Measurements from ENCODE around the gene DYNLT4.
"Not testable (repeated sequence)": the region's sequence is repeated elsewhere in the genome, so short reads cannot be mapped to it uniquely, and the experiment has no call there.

Gene DYNLT4

GRCh38 chr1:44788120-44788860 lies 18.9 kb downstream of the DYNLT4 start, which contains the start of gene BEST4:
BEST4 (minus strand) TSS chr1:44788170; CDS start chr1:44787705, 465 bp downstream.
- no peak for DNase-seq

GRCh38 chr1:44787506-44787905 lies 19.6 kb downstream of the DYNLT4 start:
- no peak for DNase-seq

- DNase-seq: no peak
These were observed 20.2 kb downstream of the DYNLT4 start for GRCh38 chr1:44786841-44787426.

GRCh38 chr1:44786138-44786840 lies 20.9 kb downstream of the DYNLT4 start:
- DNase-seq: peak in 9 of 14 donors; percentile 12 to 55 (median 26)

DNA sequence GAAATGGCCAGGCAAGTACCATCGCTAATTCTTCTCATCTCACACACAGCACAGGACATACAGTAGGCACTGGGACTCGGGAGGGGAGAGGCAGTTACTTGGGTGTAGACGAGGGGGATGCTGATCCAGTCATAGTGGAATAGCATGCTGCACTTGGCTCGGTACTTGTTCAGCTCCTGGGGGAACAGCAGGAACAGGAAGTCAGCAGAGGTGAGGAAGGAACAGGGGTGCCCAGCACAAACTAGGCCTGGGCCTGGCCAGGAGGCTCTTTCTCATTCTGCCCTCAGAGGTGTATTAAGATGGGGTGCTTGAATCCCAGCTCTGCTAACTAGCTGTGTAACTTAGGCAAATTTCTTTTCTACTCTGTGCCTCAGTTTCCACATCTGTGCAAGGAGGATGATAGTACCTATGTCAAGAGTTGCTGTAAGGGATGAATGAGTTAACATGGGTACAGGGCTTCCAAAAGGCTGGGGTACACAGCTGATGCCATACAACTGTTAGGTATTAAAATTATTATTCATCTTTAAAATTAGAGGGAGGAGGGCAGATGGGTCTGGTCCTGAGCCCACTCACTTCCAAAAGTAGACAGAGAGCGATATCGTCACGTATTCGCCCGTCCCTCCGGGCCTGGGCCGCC lies 21.5 kb downstream of the DYNLT4 start:
- DNase-seq: no peak

GRCh38 chr1:44785029-44785380 lies 22.1 kb downstream of the DYNLT4 start:
- no peak for DNase-seq

DNA sequence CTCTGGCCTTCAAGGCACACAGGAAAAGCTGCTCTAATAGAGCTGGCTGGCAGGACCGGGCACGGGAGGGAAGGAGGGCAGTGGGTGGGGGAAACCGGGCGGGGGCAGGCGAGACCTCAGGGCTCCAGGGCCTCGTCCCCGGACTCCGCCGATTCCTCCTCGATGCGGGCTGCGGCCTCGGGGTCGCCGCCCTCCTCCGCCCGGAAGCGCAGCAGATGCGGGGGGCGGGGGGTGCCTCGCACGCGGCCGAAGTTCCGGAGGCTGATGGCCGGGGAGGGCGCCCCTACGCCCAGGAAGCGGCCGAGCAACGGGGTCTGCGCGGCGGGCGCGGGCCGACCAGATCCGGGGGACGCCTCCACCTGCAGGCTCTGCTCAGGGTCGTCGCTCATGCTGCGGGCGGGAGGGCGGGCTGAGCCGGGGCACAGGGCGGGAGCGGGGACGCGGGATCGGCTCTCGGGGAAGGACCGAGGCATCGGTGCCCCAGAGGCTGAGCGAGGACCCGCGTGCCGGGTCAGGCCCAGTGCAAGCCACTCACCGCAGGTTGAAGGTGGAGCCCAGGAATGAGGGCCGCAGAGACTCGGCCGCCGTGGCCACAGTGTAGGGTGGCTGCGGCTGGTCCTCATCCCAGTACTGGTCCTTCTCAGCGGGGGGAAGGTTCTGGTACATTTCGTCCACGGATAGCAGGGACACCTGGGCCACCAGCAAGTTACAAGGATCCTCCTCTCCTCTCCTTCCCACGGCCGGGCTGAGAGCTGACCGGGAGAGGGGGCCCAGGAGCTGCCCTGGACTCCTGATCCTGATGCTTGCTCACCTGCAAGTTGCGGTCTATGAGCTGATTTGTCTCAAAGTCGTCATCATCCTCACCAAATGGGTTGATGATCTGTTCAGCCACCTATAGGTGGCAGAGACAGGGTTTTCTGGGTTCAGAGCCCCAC lies 22.8 kb downstream of the DYNLT4 start:
- peak in 2 of 14 donors; percentile 51 to 66 for DNase-seq

DNA sequence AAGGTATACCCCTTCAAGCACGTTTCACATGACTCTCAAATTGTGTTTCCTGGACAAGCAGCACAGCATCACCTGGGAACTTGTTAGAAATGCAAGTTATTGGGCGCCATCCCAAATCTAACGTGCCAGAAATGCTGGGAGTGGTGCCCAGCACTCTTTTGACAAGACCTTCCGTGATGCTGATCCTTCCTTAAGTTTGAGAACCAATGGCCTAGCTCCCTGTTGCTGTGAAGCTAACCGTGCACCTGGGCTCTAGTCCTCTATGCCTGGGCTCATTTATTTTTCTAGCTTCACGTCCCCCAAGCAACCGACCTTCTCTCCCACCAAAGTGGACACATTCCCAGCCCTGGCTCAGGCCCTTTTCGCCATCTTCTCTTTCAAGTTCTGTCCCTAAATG lies 23.5 kb downstream of the DYNLT4 start:
- DNase-seq: peak in 1 of 14 donors; percentile 39

- no peak for DNase-seq
These were observed 26.5 kb downstream of the DYNLT4 start for GRCh38 chr1:44780583-44781121.

GRCh38 chr1:44778705-44779576 lies 28.2 kb downstream of the DYNLT4 start:
- no peak for DNase-seq

DNA sequence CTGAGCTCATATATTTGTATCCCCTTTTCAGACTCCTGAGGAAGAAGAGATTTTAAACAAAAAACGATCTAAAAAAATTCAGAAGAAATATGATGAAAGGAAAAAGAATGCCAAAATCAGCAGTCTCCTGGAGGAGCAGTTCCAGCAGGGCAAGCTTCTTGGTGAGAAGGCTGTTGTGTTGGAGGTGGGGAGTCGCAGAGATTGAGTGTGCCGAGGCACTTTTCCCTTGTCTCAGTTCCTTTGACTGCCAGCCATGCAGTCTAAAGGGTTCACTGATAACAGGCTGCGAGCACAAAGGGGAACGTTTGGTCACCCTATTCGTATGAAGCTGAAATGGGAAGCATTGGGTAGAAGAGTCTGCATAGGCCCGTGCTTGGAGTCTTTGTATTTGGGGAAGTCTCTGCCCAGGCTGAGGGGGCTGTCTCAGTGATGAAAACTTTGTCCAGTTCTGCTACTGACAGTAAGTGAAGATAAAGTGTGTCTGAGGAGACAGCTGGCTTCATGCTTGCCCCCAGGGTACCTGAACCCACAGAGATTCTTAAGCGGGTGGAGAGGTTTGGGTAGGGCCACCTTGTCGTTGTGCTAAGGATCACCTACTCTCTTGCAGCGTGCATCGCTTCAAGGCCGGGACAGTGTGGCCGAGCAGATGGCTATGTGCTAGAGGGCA lies 29.0 kb downstream of the DYNLT4 start:
- no peak for DNase-seq

DNA sequence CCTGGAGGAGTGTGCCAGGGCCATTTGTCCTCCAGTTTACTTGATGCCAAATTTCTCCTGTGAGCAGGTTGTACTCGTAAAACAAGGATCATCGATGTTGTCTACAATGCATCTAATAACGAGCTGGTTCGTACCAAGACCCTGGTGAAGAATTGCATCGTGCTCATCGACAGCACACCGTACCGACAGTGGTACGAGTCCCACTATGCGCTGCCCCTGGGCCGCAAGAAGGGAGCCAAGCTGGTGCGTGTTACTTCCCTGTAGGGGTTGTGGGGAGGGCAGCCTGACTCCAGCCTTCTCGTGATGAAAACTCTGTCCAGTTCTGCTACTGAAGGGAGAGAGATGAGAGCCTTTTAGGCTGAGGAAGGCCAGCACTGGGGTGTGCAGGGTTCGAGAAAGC lies 29.6 kb downstream of the DYNLT4 start:
- DNase-seq: no peak

GRCh38 chr1:44776730-44777068 lies 30.5 kb downstream of the DYNLT4 start:
- DNase-seq: no peak

GRCh38 chr1:44775930-44776729 lies 31.0 kb downstream of the DYNLT4 start:
- DNase-seq: peak in 3 of 14 donors; percentile 16 to 71 (median 68)

DNA sequence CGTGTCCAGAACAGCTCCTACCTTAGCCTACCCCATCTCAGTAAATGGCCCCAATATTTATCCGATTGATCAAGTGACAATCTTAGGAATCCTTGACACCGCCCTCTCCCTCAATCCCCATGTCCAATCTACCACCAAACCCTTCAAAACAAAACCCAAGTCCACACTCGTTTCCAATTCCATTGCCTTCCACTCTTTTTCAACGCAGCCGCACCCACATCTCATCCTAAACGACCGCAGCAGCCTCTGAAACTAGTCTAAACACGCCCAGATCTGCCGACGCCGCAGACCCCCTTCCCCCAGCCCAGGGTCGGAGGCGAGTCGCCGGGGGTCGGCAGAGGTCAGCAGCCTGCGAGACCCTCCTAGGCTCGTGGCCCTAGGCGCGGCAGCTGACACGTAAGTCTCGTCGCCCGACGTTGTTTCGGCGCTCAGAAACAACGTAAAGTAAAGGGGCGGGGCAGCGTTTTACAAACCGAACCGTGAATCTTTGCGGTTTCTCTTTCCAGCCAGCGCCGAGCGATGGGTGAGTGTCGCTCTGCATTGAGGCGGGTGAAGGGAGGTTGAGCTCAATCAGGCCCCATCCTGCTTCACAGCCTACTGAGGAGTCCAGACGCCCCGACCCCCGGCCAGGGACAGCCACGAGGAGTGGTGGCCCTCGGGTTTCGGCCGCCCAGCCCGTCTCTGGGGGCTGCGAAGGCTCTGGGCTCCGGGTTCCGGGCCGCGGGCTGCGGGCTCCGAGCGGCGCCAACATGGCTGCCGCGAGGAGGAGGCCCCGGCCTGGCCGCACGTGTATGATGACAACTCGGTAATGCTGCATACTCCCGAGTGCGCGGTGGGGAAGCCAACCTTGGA lies 31.8 kb downstream of the DYNLT4 start, which contains the start of gene RPS8:
Gene RPS8, plus strand, starts transcription at position 463 of the 852 bp plus-strand sequence. Its CDS starts 57 bp downstream, at position 520.
- peak; percentile 45 to 92 (median 88) for DNase-seq

DNA sequence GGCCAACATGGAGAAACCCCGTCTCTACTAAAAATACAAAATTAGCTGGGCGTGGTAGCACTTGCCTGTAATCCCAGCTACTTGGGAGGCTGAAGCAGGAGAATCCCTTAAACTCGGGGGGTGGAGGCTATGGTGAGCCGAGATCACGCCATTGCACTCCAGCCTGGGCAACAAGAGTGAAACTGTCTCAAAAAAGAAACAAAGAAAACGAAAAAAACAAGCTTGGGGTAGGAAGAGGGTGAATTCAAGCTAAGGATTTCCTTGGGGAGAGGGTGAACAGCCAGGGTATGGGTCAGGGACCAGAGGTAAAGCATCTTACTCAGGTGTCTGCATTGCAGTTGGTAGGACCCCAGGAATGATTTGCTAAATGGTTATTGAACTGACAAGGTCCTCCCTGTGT lies 40.7 kb downstream of the DYNLT4 start:
- not testable (repeated sequence) for DNase-seq

DNA sequence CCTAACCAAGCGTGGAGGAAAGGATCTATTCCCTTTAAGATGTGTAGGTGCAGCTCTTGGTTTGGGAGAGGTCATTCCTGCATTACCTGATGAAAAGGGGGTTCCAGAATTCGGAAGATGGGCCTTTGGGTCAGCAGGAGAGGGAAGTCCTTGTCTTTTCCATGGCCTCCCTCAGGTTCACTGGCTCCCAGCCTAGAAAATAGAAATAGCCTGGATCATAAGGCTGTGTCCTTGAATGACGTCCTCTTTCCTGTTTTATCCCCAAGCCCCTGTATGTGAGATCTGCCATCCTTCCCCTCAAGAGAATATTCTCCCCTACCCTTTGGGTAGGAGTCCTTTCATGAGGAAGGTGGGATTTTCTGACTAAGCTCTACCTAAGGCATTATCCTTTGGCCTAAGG lies 46.3 kb downstream of the DYNLT4 start:
- DNase-seq: no peak

DNA sequence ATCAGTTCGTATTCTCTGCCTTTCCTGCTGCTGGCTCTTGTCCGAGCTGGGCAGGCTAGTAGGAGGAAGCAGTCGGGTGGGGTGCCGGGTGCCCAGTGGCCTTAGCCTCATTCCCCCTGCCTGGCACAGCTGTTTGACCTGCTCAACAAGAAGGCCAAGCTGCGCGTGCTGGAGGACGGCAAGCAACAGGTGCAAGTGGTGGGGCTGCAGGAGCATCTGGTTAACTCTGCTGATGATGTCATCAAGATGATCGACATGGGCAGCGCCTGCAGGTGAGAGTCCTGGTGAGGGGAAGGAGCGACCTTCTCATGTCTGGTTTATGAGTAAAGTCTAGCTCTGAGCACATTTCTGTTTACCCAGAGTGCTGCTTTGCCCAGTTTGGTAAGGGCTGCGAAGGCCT lies 48.1 kb downstream of the DYNLT4 start:
- no peak for DNase-seq

Measured in C1 segment of cervical spinal cord (tissue), 14 donors.